SHP77 treated with DMSO at 0.1 percent for 48 hours (cell line): ENCODE measurements around the gene NKX3-2.

Experiments used
- DNase-seq: peaks from one replicate; lab custom pipeline; 2025; lab: John Stamatoyannopoulos, UW

NKX3-2 gene

GRCh38 chr4:13498469-13498868 lies 45.8 kb downstream of the NKX3-2 start:
- no peak for DNase-seq

DNA sequence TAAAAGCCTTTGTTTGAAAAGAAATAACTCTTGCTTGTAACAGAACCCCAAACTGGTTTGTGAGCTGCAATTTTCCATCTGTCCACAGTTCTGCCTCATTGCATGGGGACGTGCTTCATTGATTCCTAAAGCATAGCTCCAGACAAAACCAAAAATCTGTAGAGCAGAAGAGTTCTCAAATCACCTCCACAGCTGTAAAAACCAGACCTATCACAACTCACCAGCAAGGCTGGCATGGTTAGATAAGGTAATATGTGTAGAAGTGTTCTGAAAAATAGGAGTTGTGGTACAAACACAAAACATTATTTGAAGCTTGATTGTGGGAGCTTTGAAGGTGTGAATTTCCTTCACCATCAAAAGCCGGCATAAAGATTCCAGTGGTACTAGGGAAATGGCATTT lies 47.7 kb downstream of the NKX3-2 start:
- no peak for DNase-seq

GRCh38 chr4:13495753-13496152 lies 48.6 kb downstream of the NKX3-2 start:
- DNase-seq, result no peak

- DNase-seq, result no peak
These were observed 50.5 kb downstream of the NKX3-2 start for GRCh38 chr4:13493793-13494192.

DNA sequence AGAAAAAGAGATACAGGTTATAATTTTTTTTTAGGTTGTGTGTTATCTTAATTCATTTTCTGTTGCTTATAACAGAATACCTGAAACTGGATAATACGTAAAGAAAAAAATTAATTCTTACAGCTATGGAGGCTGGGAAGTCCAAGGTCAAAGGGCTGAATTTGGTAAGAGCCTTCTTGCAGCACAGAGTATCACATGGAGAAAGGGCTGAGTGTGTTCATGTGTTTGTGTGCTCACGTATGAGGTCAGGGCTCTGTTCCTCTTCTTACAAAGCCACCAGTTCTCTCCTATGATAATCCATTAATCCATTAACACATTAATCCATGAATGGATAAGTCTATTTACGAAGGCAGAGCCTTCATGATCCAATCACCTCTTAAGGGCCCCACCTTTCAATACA lies 51.6 kb downstream of the NKX3-2 start:
- DNase-seq, result no peak
